Measurements from ENCODE around the gene NOX5.

The NOX5 gene

GRCh38 chr15:69011641-69012040 lies 2.9 kb upstream of the NOX5 start:
- TF ChIP-seq POLR2AphosphoS5 (IDR thresholded peaks at IDR 0.05; ENCODE audit: low read depth, low read length) = no peak
- TF ChIP-seq TAF1 (IDR thresholded peaks at IDR 0.05; ENCODE audit: borderline replicate concordance, low read depth, low read length) = no peak
- TF ChIP-seq POLR2A (IDR thresholded peaks at IDR 0.05; ENCODE audit: low read depth, low read length) = no peak
- DNase-seq (ENCODE audit: insufficient read length) (no peak), FAIRE-seq (no peak)

DNA sequence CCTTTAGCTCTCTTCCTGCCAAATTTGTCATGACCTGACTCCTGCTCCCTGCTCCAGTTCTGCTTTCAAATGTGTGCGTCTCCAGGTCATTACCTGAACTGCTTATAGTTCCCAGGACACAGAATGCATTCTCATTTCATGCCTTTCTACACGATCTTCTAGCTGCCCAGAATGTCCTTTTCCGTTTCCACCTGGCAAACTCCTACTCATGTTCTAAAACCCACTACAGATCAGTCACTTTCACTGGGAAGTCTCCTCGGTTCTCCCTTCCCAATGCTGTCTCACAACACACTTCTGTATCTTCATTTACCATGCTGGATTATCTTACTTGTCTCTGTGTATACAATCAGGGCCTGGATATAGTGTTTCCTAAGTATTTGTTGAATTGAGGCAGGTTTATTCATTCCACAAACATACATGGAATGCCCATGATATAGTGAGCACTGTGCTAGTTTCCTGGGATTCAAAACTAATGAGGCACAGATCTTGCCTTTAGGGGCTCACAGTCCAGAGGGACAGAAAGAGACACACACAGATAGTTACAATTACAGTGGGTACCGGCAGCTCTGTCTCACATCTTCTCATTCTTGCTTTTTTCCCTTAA lies 1.6 kb upstream of the NOX5 start:
- DNase-seq (ENCODE audit: insufficient read length) (no peak), FAIRE-seq (no peak)
- TF ChIP-seq POLR2A (IDR thresholded peaks at IDR 0.05; ENCODE audit: low read depth, low read length) (no peak), POLR2AphosphoS5 (IDR thresholded peaks at IDR 0.05; ENCODE audit: low read depth, low read length) (no peak), TAF1 (IDR thresholded peaks at IDR 0.05; ENCODE audit: borderline replicate concordance, low read depth, low read length) (no peak)

- FAIRE-seq = no peak
- DNase-seq (ENCODE audit: insufficient read length) = no peak
- TF ChIP-seq POLR2AphosphoS5 (IDR thresholded peaks at IDR 0.05; ENCODE audit: low read depth, low read length) = no peak
- no peak for TF ChIP-seq POLR2A (IDR thresholded peaks at IDR 0.05; ENCODE audit: low read depth, low read length)
- no peak for TF ChIP-seq TAF1 (IDR thresholded peaks at IDR 0.05; ENCODE audit: borderline replicate concordance, low read depth, low read length)
Measured at GRCh38 chr15:69013726-69014406, 629 bp upstream of the NOX5 start.

- FAIRE-seq (no peak), DNase-seq (ENCODE audit: insufficient read length) (no peak)
- TF ChIP-seq POLR2AphosphoS5 (IDR thresholded peaks at IDR 0.05; ENCODE audit: low read depth, low read length) (no peak), TAF1 (IDR thresholded peaks at IDR 0.05; ENCODE audit: borderline replicate concordance, low read depth, low read length) (no peak), POLR2A (IDR thresholded peaks at IDR 0.05; ENCODE audit: low read depth, low read length) (no peak)
Measured at GRCh38 chr15:69015591-69015990, 1.1 kb downstream of the NOX5 start.

GRCh38 chr15:69016021-69016595 lies 1.6 kb downstream of the NOX5 start:
- no peak for TF ChIP-seq TAF1 (IDR thresholded peaks at IDR 0.05; ENCODE audit: borderline replicate concordance, low read depth, low read length)
- TF ChIP-seq POLR2A (IDR thresholded peaks at IDR 0.05; ENCODE audit: low read depth, low read length) = no peak
- TF ChIP-seq POLR2AphosphoS5 (IDR thresholded peaks at IDR 0.05; ENCODE audit: low read depth, low read length) = no peak
- DNase-seq (ENCODE audit: insufficient read length) (no peak), FAIRE-seq (no peak)

- no peak for DNase-seq (ENCODE audit: insufficient read length)
- no peak for FAIRE-seq
- TF ChIP-seq POLR2A (IDR thresholded peaks at IDR 0.05; ENCODE audit: low read depth, low read length) (no peak), TAF1 (IDR thresholded peaks at IDR 0.05; ENCODE audit: borderline replicate concordance, low read depth, low read length) (no peak), POLR2AphosphoS5 (IDR thresholded peaks at IDR 0.05; ENCODE audit: low read depth, low read length) (no peak)
Measured at GRCh38 chr15:69017978-69018377, 3.5 kb downstream of the NOX5 start.

DNA sequence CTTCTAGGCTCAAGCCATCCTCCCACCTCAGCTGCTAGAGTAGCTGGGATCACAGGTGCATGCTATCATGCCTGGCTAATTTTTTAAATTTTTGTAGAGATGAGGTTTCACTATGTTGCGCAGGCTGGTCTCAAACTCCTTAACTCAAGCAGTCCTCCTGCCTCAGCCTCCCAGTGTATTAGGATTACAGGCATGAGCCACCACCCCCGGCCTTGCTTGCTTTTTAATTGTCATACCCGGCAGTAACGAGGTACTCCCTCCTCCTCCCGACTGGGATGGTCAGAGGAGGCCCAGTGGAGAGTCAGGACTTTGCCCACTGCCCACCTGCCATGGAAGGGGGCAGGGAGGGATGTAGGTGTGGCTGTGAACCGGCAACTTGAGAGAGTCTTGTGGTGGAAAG lies 4.5 kb downstream of the NOX5 start:
- DNase-seq (ENCODE audit: insufficient read length) (no peak), FAIRE-seq (no peak)
- no peak for TF ChIP-seq POLR2AphosphoS5 (IDR thresholded peaks at IDR 0.05; ENCODE audit: low read depth, low read length)
- TF ChIP-seq TAF1 (IDR thresholded peaks at IDR 0.05; ENCODE audit: borderline replicate concordance, low read depth, low read length) = no peak
- no peak for TF ChIP-seq POLR2A (IDR thresholded peaks at IDR 0.05; ENCODE audit: low read depth, low read length)

DNA sequence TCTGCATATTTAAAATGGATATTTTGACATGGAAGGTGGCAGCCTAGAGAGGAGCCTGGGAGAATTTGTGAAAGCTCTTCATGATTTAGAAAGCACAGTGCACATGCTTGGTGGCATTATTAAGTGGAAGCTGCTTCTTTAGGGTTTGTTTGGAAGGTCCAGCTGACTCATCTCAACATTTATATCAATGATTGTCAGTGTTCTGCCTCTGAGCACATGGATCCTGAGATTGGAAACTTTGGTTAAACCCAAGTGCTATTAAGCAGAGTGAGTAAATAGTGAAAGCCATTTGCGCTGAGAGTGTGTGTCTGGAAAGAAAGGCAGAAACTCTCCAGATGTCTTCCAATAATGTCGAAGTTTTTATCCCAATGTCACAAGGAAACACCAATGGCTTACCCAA lies 7.4 kb downstream of the NOX5 start:
- FAIRE-seq (no peak), DNase-seq (ENCODE audit: insufficient read length) (no peak)
- TF ChIP-seq POLR2A (IDR thresholded peaks at IDR 0.05; ENCODE audit: low read depth, low read length) = no peak
- TF ChIP-seq TAF1 (IDR thresholded peaks at IDR 0.05; ENCODE audit: borderline replicate concordance, low read depth, low read length) = no peak
- TF ChIP-seq POLR2AphosphoS5 (IDR thresholded peaks at IDR 0.05; ENCODE audit: low read depth, low read length) = no peak

DNA sequence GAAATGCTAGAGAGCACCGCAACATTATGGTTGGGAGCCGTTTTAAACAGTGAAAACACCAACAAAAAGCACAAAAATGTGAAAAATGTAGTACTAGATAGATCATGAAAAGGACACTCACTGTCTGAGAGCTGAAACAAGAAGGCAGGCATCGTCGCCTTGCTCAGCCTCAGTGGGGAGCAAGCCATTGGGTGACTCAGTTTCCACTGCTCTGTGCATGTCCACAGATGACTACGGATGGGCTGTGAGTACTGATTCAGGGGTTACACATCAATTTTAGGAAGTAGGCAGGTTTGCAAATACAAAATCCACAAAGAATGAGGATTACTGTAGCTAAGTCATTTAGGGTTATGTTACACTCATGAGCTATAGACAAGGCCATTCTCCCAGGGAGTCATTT lies 10.8 kb downstream of the NOX5 start:
- DNase-seq (ENCODE audit: insufficient read length) (no peak), FAIRE-seq (no peak)
- TF ChIP-seq TAF1 (IDR thresholded peaks at IDR 0.05; ENCODE audit: borderline replicate concordance, low read depth, low read length) = no peak
- TF ChIP-seq POLR2AphosphoS5 (IDR thresholded peaks at IDR 0.05; ENCODE audit: low read depth, low read length) = no peak
- TF ChIP-seq POLR2A (IDR thresholded peaks at IDR 0.05; ENCODE audit: low read depth, low read length) = no peak

- no peak for FAIRE-seq
Measured at GRCh38 chr15:69026355-69026754, 11.9 kb downstream of the NOX5 start.

DNA sequence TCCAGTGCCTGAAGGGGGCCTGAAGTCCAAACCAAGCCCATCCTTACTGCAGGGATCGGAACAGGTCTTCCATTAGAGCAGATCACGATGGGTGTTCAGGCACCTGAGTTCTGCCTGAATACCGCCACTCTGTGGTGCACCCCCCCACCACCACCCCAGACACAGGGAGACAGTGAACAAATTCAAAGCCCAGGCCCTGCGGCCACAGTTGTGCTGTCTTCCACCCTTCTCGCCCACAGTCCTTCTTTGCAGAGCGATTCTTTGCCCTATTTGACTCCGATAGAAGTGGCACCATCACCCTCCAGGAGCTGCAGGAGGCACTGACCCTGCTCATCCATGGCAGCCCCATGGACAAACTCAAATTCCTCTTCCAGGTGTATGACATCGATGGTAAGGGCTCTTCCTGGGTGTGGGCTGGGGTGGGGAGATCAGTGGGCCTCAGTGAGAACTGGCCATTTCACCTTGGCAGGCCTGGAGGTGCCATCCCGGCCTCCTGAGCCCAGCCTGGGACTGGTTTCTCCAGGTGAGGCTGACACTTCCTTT lies 13.6 kb downstream of the NOX5 start:
- TF ChIP-seq POLR2AphosphoS5 (IDR thresholded peaks at IDR 0.05; ENCODE audit: low read depth, low read length) = no peak
- FAIRE-seq (no peak), DNase-seq (ENCODE audit: insufficient read length) (no peak)

More at GRCh38 chr15:69026355-69026754, 11.9 kb downstream of the NOX5 start:
- no peak for DNase-seq (ENCODE audit: insufficient read length)
- TF ChIP-seq TAF1 (IDR thresholded peaks at IDR 0.05; ENCODE audit: borderline replicate concordance, low read depth, low read length) (no peak), POLR2AphosphoS5 (IDR thresholded peaks at IDR 0.05; ENCODE audit: low read depth, low read length) (no peak), POLR2A (IDR thresholded peaks at IDR 0.05; ENCODE audit: low read depth, low read length) (no peak)

Data from GM12892 (cell line).